Liver (tissue), 3 donors: ENCODE data around the gene GDF3.

Experiments used
- JUND ChIP-seq, 2 donors: IDR thresholded peaks; 2 replicates each; pipeline ENCODE4 v1.6.1; 2016; ENCODE audit warnings: antibody characterized with exemption in 2 of 2
- RAD21 ChIP-seq, 2 donors: IDR thresholded peaks; 2 replicates each; pipeline ENCODE4 v1.6.1; 2016; ENCODE audit warnings: antibody characterized with exemption in 2 of 2, mild to moderate bottlenecking in 2 of 2
- SP1 ChIP-seq: IDR thresholded peaks from 2 replicates; pipeline ENCODE4 v1.6.1; 2018; ENCODE audit warnings: antibody characterized with exemption, mild to moderate bottlenecking
- TAF1 ChIP-seq: conservative IDR thresholded peaks from 2 replicates; pipeline ENCODE4 v1.6.1; 2016; ENCODE audit warnings: antibody characterized with exemption, mild to moderate bottlenecking
- YY1 ChIP-seq: IDR thresholded peaks from 2 replicates; pipeline ENCODE4 v1.6.1; 2016; ENCODE audit warnings: antibody characterized with exemption, mild to moderate bottlenecking
- TF ChIP-seq, protein P1 (sequence below): IDR thresholded peaks from 2 replicates; pipeline ENCODE4 v1.6.1; 2016; ENCODE audit warnings: antibody characterized with exemption
- TF ChIP-seq, protein P2 (sequence below): fragments of 150-350 bp; IDR thresholded peaks from 2 replicates; pipeline ENCODE4 v1.5.1; 2017; ENCODE audit warnings: improper control_type of control experiment, low read depth, low read length; ENCODE audit not compliant: missing input control
- TF ChIP-seq, protein P3 (sequence below): IDR thresholded peaks from 2 replicates; pipeline ENCODE4 v1.6.1; 2016; ENCODE audit warnings: antibody characterized with exemption
- donor health status: healthy.
- donor health status: healthy.

DNA sequence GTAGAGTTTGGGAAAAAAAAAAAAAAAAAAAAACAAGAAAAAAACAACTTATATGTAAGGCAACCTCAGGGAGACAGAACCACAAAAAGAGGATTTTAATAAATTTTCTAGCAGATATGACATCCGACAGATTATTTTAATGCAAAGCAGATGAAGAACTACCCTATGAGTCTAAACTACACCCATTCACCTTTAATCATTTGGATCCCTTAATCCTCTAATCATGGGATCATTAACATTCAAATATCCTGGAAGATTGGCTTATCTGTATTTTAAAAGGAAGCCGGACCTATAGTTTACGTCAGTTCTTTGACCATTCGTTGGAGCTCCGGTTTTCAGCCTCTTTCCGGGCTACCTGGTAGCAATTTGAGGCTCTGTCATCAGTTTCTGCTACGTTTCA, 15.6 kb upstream of the GDF3 start, which contains the start of gene DPPA3:
- TF ChIP-seq, protein P1, sequence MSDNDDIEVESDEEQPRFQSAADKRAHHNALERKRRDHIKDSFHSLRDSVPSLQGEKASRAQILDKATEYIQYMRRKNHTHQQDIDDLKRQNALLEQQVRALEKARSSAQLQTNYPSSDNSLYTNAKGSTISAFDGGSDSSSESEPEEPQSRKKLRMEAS = no peak
- TF ChIP-seq, protein P2, sequence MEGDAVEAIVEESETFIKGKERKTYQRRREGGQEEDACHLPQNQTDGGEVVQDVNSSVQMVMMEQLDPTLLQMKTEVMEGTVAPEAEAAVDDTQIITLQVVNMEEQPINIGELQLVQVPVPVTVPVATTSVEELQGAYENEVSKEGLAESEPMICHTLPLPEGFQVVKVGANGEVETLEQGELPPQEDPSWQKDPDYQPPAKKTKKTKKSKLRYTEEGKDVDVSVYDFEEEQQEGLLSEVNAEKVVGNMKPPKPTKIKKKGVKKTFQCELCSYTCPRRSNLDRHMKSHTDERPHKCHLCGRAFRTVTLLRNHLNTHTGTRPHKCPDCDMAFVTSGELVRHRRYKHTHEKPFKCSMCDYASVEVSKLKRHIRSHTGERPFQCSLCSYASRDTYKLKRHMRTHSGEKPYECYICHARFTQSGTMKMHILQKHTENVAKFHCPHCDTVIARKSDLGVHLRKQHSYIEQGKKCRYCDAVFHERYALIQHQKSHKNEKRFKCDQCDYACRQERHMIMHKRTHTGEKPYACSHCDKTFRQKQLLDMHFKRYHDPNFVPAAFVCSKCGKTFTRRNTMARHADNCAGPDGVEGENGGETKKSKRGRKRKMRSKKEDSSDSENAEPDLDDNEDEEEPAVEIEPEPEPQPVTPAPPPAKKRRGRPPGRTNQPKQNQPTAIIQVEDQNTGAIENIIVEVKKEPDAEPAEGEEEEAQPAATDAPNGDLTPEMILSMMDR = no peak
- TF ChIP-seq JUND (IDR thresholded peaks at IDR 0.05) (no peak), RAD21 (IDR thresholded peaks at IDR 0.05) (no peak), YY1 (no peak), TAF1 (no peak), SP1 (no peak)
- TF ChIP-seq, protein P3, sequence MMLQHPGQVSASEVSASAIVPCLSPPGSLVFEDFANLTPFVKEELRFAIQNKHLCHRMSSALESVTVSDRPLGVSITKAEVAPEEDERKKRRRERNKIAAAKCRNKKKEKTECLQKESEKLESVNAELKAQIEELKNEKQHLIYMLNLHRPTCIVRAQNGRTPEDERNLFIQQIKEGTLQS = no peak
